ENCODE data around the gene PRRC2B.

Gene PRRC2B

GRCh38 chr9:131521822-131522221 lies 127.9 kb downstream of the PRRC2B start:
- DNase-seq, result no peak

- DNase-seq, result no peak
Measured at GRCh38 chr9:131522257-131523085, 128.6 kb downstream of the PRRC2B start.

GRCh38 chr9:131523086-131523388 lies 129.2 kb downstream of the PRRC2B start:
- DNase-seq, result no peak

GRCh38 chr9:131523451-131524435 lies 129.9 kb downstream of the PRRC2B start:
- no peak for DNase-seq

- no peak for DNase-seq
Measured at GRCh38 chr9:131524665-131525315, 130.9 kb downstream of the PRRC2B start.

GRCh38 chr9:131525643-131526565 lies 132.0 kb downstream of the PRRC2B start:
- no peak for DNase-seq

- DNase-seq, result no peak
Measured at GRCh38 chr9:131528186-131528585, 134.3 kb downstream of the PRRC2B start.

- no peak for DNase-seq
Measured at GRCh38 chr9:131528886-131529505, 135.1 kb downstream of the PRRC2B start.

- DNase-seq, result no peak
Measured at GRCh38 chr9:131529597-131530545, 136.0 kb downstream of the PRRC2B start.

GRCh38 chr9:131530546-131530919 lies 136.6 kb downstream of the PRRC2B start:
- DNase-seq, result peak; percentile 1

- peak; percentile 54 for DNase-seq
Measured at GRCh38 chr9:131530920-131531832, 137.3 kb downstream of the PRRC2B start, which contains the start of gene UCK1. UCK1 (minus strand) TSS chr9:131531263; CDS start chr9:131531174, 89 bp downstream.

- peak; percentile 8 for DNase-seq
Measured at GRCh38 chr9:131534721-131535237, 140.9 kb downstream of the PRRC2B start.

GRCh38 chr9:131537946-131538345 lies 144.1 kb downstream of the PRRC2B start:
- no peak for DNase-seq

GRCh38 chr9:131539223-131539923 lies 145.5 kb downstream of the PRRC2B start:
- no peak for DNase-seq

- DNase-seq, result no peak
Measured at GRCh38 chr9:131543141-131543540, 149.3 kb downstream of the PRRC2B start.

- DNase-seq, result peak; percentile 1
Measured at GRCh38 chr9:131545003-131545785, 151.3 kb downstream of the PRRC2B start, which contains the start of gene PRRT1B. PRRT1B (plus strand) TSS chr9:131545523; CDS start chr9:131545616, 93 bp downstream.

GRCh38 chr9:131545786-131546335 lies 152.0 kb downstream of the PRRC2B start:
- DNase-seq, result no peak

Measured in NCI-H2227 treated with DMSO at 0.1 percent for 48 hours (cell line).